ENCODE results near the gene RERE. TPM values are rescaled to one million over a fixed set of nuclear protein-coding genes. Genes with fewer than 3 reads are reported as not detected.
"Not testable (repeated sequence)": the region's sequence is repeated elsewhere in the genome, so short reads cannot be mapped to it uniquely, and the experiment has no call there.

RERE gene
- total RNA-seq, 1 donor from 2014 or later = 215 TPM

DNA sequence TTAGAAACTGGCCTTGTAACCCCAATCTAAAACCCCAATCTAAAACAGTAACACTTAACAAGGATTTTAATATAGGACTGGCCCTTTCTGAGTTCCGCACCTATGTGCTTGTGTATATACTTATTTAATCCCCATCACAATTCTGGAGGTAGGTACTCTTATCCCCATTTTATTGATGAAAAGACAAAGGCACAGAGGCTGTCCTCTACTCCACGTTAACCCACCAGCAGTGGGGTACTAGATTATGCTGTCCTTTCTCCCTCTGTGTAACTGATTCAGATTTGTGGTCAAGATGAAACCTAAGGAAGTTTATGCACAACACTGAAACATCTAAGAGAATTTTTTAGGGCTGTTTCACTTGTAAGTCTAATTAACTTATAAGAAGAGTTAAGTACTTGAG, 175.3 kb downstream of the RERE start:
- DNase-seq (ENCODE audit: low spot score) = no peak

- DNase-seq (ENCODE audit: low spot score) = no peak
These were observed 176.0 kb downstream of the RERE start for GRCh38 chr1:8641377-8641997.

- no peak for DNase-seq (ENCODE audit: low spot score)
These were observed 176.5 kb downstream of the RERE start for GRCh38 chr1:8640950-8641349.

- DNase-seq (ENCODE audit: low spot score) = no peak
These were observed 178.3 kb downstream of the RERE start for GRCh38 chr1:8639148-8639547.

DNA sequence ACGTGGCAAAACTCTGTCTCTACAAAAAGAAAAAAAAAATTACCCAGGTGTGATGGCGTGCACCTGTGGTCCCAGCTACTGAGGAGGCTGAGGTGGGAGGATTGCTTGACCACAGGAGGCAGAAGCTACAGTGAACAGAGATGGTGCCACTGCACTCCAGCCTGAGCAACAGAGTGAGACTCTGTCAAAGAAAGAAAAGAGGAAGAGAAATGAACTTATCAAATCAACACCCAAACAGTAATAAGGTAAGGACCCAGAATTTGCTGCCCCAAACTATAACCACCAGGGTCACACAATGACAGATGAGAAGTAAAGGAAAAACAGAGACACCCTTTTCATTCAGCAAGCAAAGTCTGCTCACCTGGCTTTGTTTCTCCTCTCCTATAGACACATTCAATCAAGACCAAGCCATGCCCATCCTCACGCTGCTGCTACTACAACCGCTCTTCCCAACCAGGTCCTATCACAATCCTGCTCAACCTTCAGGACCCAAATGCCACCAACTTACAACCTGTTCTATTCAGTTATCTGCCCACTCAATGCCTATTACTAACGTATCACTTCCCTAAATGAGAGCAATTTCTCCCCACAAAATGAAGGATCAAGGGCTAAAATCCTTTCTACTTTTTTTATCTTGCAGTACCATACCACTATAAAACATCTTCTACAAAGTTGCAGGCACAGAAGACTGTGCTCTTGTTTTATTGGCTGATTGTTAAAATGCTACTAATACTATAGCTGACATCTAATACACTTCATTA, 183.5 kb downstream of the RERE start:
- no peak for DNase-seq (ENCODE audit: low spot score)

- no peak for DNase-seq (ENCODE audit: low spot score)
These were observed 185.3 kb downstream of the RERE start for GRCh38 chr1:8632102-8632501.

DNA sequence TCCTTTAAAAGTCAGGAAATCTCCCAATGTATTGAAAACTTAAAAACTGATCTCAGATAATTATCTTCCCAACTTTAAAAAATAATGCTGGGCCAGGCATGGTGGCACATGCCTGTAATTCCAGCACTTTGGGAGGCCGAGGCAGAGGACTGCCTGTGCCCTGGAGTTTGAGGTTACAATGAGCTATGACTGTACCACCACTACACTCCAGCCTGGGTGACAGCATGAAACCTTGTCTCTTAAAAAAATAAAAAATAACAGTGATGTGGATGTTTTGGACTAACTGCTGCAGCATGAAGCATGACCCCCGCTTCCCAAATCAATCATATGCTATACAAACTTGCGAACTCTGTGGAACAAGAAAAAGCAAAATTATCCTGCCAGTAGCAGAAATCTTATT, 186.3 kb downstream of the RERE start:
- DNase-seq (ENCODE audit: low spot score) = no peak

DNA sequence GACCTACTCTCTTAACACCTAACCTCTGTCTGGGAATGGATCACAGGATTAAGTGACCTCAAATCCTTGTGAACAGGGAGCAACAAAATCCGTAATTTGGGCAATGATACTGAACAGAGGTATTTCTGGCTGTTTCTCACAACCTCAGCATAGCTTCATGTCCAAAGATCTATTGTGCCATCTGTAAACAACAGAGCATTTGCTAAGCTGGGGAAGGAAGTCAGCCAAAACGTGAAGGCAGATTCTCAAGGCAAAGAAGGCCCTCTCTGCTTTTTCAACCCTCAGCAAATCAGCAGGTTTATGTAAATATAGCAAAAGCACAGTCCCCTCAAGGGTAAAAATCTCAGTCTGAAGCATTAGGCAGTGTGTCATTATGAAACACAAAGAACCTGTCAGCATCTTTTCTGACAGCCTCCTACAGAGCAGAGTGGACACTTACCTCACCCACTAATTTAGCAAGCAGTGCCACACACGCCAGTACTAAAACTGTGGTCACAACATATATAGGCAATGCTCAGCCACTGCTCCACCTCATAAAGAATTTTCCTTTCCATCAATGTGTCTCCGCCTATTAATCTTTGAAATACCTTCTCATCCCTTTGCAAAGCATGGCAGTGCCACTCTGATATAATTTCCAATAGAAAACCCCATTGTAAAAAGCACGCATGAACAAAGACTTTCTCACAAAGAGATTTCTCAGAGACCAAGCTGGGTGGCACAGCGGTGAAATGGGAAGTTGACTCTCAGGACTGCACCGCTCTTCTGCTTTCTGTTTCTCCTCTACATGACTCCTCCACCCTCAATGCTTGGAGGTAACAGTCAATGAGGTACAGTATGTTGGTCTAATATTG, 188.0 kb downstream of the RERE start:
- no peak for DNase-seq (ENCODE audit: low spot score)

DNA sequence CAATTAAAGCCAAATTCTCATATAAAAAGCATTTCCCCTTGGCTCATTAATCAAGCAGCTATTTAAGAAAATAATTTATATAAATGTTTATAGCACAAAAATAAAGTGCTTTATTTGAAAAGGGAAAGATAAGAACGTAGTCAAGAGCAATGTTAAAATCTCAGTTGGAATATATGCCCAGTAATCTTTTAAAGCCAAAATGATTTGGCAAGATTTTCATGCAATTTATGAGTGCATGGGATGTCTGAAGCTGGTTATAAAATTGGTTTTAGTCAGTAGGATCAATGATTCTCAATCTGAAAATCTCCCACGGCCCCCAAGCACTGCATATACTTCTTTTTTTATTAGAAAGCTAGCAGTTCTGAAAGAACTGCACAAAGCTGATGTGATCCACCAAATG, 188.8 kb downstream of the RERE start:
- DNase-seq (ENCODE audit: low spot score) = no peak

DNA sequence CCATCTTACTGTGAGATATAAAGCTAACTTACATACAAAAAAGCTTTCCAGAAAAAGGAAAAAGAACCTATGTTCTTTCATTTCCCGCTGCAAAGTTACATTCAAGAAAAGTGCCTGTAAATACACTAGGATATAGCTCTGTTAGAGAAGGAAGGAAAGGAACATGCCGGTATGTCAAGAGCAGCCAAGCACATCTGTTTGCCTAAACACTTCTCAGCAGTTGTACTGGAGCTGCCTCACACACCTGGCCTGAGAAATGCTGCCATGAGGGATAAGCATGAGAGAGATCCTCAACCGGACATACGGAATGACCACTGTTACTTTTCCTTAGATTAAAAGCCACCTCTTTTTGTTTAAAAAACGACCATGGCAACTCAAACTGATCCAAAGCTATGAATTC, 189.7 kb downstream of the RERE start:
- DNase-seq (ENCODE audit: low spot score) = no peak

- no peak for DNase-seq (ENCODE audit: low spot score)
These were observed 191.2 kb downstream of the RERE start for GRCh38 chr1:8625981-8626898.

GRCh38 chr1:8625491-8625890, 191.9 kb downstream of the RERE start:
- no peak for DNase-seq (ENCODE audit: low spot score)

- not testable (repeated sequence) for DNase-seq (ENCODE audit: low spot score)
These were observed 193.7 kb downstream of the RERE start for GRCh38 chr1:8623651-8624192.

- not testable (repeated sequence) for DNase-seq (ENCODE audit: low spot score)
These were observed 195.6 kb downstream of the RERE start for GRCh38 chr1:8621785-8622348.

DNA sequence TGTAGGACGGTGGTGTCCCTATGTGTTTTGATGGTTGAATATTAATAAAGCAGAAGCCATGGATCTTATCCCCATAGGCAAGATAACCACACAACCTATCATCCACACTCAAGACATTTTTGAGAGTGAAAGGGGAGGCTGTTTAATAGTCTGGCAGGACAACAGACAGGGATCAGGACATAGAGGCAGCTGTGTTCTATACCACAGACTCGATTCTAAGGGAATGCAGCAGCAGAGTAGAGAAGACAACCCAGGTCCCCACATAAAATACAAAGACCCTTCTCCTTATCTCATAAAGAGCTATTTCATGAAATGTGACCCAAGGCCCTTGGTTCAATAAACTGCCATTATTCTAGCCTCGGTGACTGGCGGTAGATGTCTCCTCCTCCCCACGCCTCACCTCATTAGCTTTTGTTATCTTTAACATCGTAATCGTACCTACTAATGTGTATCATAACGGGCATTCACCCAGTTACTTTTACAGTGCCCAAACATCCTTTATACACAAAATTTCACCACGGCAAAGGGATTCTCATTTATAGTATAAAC, 196.3 kb downstream of the RERE start:
- not testable (repeated sequence) for DNase-seq (ENCODE audit: low spot score)

GRCh38 chr1:8619917-8620502, 197.4 kb downstream of the RERE start:
- DNase-seq (ENCODE audit: low spot score) = not testable (repeated sequence)

DNA sequence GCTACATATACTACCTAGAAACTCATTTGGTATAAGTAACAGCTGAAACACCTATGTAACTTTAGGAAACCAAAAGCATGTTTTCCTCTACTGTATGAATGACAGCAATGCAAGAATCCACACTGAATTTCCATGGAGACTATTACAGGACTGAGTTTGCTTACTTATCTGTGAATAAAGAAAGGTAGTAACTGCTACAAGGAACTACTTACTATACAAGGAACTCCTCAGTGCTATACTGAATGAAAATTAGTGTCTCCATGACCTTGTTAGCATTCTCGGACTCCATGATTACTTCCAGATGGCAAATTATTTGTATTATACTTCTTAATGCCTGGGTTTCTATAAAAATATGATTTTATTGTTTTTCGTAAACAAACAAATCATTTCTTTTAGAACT, 198.0 kb downstream of the RERE start:
- DNase-seq (ENCODE audit: low spot score) = not testable (repeated sequence)

DNA sequence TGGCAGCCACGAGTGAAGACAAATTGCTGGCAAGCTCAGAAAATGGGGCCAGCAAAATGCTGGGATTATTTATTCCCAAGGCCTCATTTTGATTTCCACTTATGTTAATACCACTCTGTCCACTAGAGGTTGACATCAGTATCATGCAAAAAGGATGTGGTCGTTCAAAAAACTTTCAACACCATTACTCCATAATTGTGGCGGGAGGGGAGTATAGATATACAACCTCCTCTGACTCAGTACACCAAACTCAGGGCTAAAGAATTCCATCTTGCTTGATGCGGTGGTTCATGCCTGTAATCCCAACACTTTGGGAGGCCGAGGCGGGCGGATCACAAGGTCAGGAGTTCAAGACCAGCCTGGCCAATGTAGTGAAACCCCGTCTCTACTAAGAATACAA, 200.6 kb downstream of the RERE start:
- DNase-seq (ENCODE audit: low spot score) = not testable (repeated sequence)

DNA sequence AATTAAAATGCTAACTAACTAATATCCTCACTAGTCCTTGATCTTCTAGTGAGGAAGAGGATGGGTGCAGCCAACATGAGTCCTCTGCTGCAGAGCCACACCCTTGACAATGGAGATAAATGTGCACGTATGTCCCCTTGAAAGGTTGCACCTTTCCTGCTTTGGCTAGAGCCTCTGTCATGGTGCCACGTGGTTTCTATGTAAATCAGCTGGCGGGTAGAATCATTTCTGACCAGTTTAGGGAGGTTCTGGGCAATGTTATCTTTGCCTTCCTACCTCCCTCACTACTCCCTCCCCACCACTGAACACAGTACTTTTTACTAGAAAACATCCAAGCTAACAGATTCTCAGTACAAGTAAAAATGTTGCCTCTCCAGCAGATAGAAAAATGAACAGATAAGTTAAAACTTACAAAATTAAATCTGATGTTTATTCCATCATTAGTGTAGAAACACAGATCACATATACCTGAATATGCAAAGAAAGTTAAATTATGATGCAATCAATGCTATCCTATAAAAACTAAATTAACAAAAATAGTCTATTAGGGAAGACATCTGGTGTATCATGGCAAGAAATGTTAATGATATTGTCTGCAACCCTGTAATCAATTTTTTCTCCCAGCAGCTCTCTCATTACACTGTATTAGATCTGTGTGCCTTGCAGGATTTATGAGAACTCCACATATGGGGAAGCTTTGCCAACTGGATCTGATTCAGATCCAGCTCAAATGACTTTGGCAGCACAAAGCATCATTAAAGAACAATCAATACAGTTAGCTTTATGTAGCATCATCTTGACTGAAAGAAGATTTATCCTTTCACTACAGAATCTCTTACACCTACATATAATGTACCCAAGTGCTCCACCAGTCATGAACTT, 205.6 kb downstream of the RERE start:
- DNase-seq (ENCODE audit: low spot score) = not testable (repeated sequence)
